Measurements from ENCODE around the gene RNF13. TPM values are rescaled to one million over a fixed set of nuclear protein-coding genes. Genes with fewer than 3 reads are reported as not detected.

Gene RNF13
- total and polyA plus RNA-seq, 2 donors (not counting 1 experiment from before 2014, with no cell fraction given) = 38.0 to 86.5 TPM

DNA sequence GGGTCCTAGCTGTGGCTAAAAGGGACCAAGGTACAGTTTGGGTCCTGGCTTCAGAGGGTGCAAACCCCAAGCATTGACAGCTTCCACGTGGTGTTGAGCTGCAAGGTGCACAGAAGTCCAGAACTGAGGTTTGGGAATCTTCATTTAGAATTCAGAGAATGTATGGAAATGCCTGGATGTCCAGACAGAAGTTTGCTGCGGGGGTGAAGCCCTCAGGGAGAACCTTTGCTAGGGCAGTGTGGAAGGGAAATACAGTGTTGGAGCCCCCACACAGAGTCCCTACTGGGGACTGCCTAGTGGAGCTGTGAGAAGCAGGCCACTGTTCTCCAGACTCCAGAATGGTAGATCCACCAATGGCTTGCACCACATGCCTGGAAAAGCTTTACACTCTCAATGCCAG, 17.9 kb downstream of the RNF13 start:
- Histone ChIP-seq H4K20me1 (ENCODE audit: control insufficient read depth, insufficient read depth, low read length, poor library complexity, severe bottlenecking) (peaks cover 45% of the 10 kb centered on the region), H2AFZ (ENCODE audit: insufficient read depth, low read depth, low read length, poor library complexity, severe bottlenecking) (no peak overlapping the region), H3K4me1 (ENCODE audit: control insufficient read depth in 2 of 2, insufficient read depth in 2 of 2, low read length in 2 of 2) (no peaks in the 10 kb centered on the region), H3K9me3 (ENCODE audit: control extremely low read depth in 1 of 3, control insufficient read depth in 2 of 3, insufficient read depth in 1 of 3, low read length in 2 of 3) (peaks cover 7 to 57% (median 24%) of the 10 kb centered on the region in 3 donors), H3K27me3 (replicated peaks in 1 of 4; ENCODE audit: control extremely low read depth in 1 of 4, control insufficient read depth in 3 of 4, insufficient read depth in 4 of 4, low read length in 3 of 4) (no peaks in the 10 kb centered on the region), H3K27ac (ENCODE audit: low read length in 2 of 2) (no peak overlapping the region), H3K79me2 (ENCODE audit: control insufficient read depth, insufficient read depth, low read length) (peaks cover 91% of the 10 kb centered on the region), H3K9ac (ENCODE audit: low read length) (no peak overlapping the region), H3K36me3 (replicated peaks in 1 of 2; ENCODE audit: control extremely low read depth in 1 of 2, control insufficient read depth in 1 of 2, extremely low read depth in 1 of 2, insufficient read depth in 2 of 2, low read length in 1 of 2) (peaks cover 2 to 3% of the 10 kb centered on the region in 2 experiments), H3K4me2 (replicated peaks; ENCODE audit: low read depth, low read length, poor library complexity, severe bottlenecking) (no peak overlapping the region), H3K4me3 (ENCODE audit: control extremely low read depth in 1 of 5, extremely low read depth in 1 of 5, insufficient read depth in 1 of 5, low read depth in 2 of 5, low read length in 4 of 5) (no peak overlapping the region)
- H3K27me3 Mint-ChIP-seq = no peaks in the 10 kb centered on the region
- peaks cover 13% of the 10 kb centered on the region for H3K4me1 Mint-ChIP-seq
- no peak overlapping the region for H3K4me3 Mint-ChIP-seq
- WGBS (ENCODE audit: insufficient coverage) = 100% methylated on average over 2 of the region's 2 CpGs
- no peak for TF ChIP-seq EZH2 (IDR thresholded peaks at IDR 0.05; ENCODE audit: borderline replicate concordance, insufficient read depth, low read depth, low read length, poor library complexity, severe bottlenecking)
- TF ChIP-seq, protein P1, sequence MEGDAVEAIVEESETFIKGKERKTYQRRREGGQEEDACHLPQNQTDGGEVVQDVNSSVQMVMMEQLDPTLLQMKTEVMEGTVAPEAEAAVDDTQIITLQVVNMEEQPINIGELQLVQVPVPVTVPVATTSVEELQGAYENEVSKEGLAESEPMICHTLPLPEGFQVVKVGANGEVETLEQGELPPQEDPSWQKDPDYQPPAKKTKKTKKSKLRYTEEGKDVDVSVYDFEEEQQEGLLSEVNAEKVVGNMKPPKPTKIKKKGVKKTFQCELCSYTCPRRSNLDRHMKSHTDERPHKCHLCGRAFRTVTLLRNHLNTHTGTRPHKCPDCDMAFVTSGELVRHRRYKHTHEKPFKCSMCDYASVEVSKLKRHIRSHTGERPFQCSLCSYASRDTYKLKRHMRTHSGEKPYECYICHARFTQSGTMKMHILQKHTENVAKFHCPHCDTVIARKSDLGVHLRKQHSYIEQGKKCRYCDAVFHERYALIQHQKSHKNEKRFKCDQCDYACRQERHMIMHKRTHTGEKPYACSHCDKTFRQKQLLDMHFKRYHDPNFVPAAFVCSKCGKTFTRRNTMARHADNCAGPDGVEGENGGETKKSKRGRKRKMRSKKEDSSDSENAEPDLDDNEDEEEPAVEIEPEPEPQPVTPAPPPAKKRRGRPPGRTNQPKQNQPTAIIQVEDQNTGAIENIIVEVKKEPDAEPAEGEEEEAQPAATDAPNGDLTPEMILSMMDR (IDR thresholded peaks at IDR 0.05) = no peak
- intact Hi-C loops (cut with micrococcal nuclease) = no loop called here
- no peak for DNase-seq
- H3K27ac Mint-ChIP-seq = no peak overlapping the region
- H3K9me3 Mint-ChIP-seq (ENCODE audit: insufficient read depth) = peaks cover 24% of the 10 kb centered on the region
- ChIA-PET POLR2A (no interaction called here), CTCF (no interaction called here)
- ATAC-seq (ENCODE audit: low read depth) = no peak

DNA sequence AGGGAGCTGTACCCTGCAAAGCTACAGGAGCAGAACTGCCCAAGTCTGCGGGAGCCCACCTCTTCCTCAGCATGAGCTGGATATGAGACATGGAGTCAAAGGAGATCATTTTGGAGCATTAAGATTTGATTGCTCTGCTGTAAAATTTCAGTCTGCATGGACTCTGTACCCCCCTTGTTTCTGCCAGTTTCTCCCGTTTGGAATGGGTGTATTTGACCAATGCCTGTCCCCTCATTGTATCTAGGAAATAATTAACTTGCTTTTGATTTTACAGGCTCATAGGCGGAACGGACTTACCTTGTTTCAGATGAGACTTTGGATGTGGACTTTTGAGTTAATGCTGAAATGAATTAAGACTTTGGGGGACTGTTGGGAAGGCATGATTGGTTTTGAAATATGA, 18.3 kb downstream of the RNF13 start:
- H3K27ac ChIP-seq (ENCODE audit: low read length in 2 of 2) = no peak overlapping the region
- peaks cover 7 to 62% (median 24%) of the 10 kb centered on the region in 3 donors for H3K9me3 ChIP-seq (ENCODE audit: control extremely low read depth in 1 of 3, control insufficient read depth in 2 of 3, insufficient read depth in 1 of 3, low read length in 2 of 3)
- ATAC-seq (ENCODE audit: low read depth) = no peak
- 100% methylated on average over 2 of the region's 4 CpGs for WGBS (ENCODE audit: insufficient coverage)
- no peak overlapping the region for H3K9ac ChIP-seq (ENCODE audit: low read length)
- H3K36me3 ChIP-seq (replicated peaks in 1 of 2; ENCODE audit: control extremely low read depth in 1 of 2, control insufficient read depth in 1 of 2, extremely low read depth in 1 of 2, insufficient read depth in 2 of 2, low read length in 1 of 2) = peaks cover 2 to 3% of the 10 kb centered on the region in 2 experiments
- H3K79me2 ChIP-seq (ENCODE audit: control insufficient read depth, insufficient read depth, low read length) = peaks cover 91% of the 10 kb centered on the region
- H3K9me3 Mint-ChIP-seq (ENCODE audit: insufficient read depth) = peaks cover 24% of the 10 kb centered on the region
- peaks cover 43% of the 10 kb centered on the region for H4K20me1 ChIP-seq (ENCODE audit: control insufficient read depth, insufficient read depth, low read length, poor library complexity, severe bottlenecking)
- TF ChIP-seq, protein P1 (IDR thresholded peaks at IDR 0.05) = no peak
- TF ChIP-seq EZH2 (IDR thresholded peaks at IDR 0.05; ENCODE audit: borderline replicate concordance, insufficient read depth, low read depth, low read length, poor library complexity, severe bottlenecking) = no peak
- no peaks in the 10 kb centered on the region for H3K4me1 ChIP-seq (ENCODE audit: control insufficient read depth in 2 of 2, insufficient read depth in 2 of 2, low read length in 2 of 2)
- no peak overlapping the region for H3K4me2 ChIP-seq (replicated peaks; ENCODE audit: low read depth, low read length, poor library complexity, severe bottlenecking)
- no peak overlapping the region for H3K4me3 ChIP-seq (ENCODE audit: control extremely low read depth in 1 of 5, extremely low read depth in 1 of 5, insufficient read depth in 1 of 5, low read depth in 2 of 5, low read length in 4 of 5)
- ChIA-PET CTCF (no interaction called here), POLR2A (no interaction called here)
- H3K27me3 Mint-ChIP-seq = no peaks in the 10 kb centered on the region
- peaks cover 9% of the 10 kb centered on the region for H3K4me1 Mint-ChIP-seq
- no peak for DNase-seq
- H3K27ac Mint-ChIP-seq = no peak overlapping the region
- no peaks in the 10 kb centered on the region for H3K27me3 ChIP-seq (replicated peaks in 1 of 4; ENCODE audit: control extremely low read depth in 1 of 4, control insufficient read depth in 3 of 4, insufficient read depth in 4 of 4, low read length in 3 of 4)
- H3K4me3 Mint-ChIP-seq = no peak overlapping the region
- no peak overlapping the region for H2AFZ ChIP-seq (ENCODE audit: insufficient read depth, low read depth, low read length, poor library complexity, severe bottlenecking)
- intact Hi-C loops (cut with micrococcal nuclease) = no loop called here
